NT2/D1 (cell line): ENCODE results near the gene NPIPA1.
"Not testable (repeated sequence)": the region's sequence is repeated elsewhere in the genome, so short reads cannot be mapped to it uniquely, and the experiment has no call there.

Experiments
- SUZ12 ChIP-seq: IDR thresholded peaks from 2 replicates; pipeline ENCODE4 v1.6.1; 2011; ENCODE audit not compliant: insufficient read length, insufficient read depth; ENCODE audit errors: extremely low read depth
- ZNF274 ChIP-seq: IDR thresholded peaks from 2 replicates; pipeline ENCODE4 v1.6.1; 2011; ENCODE audit warnings: mild to moderate bottlenecking, low read depth, low read length

DNA sequence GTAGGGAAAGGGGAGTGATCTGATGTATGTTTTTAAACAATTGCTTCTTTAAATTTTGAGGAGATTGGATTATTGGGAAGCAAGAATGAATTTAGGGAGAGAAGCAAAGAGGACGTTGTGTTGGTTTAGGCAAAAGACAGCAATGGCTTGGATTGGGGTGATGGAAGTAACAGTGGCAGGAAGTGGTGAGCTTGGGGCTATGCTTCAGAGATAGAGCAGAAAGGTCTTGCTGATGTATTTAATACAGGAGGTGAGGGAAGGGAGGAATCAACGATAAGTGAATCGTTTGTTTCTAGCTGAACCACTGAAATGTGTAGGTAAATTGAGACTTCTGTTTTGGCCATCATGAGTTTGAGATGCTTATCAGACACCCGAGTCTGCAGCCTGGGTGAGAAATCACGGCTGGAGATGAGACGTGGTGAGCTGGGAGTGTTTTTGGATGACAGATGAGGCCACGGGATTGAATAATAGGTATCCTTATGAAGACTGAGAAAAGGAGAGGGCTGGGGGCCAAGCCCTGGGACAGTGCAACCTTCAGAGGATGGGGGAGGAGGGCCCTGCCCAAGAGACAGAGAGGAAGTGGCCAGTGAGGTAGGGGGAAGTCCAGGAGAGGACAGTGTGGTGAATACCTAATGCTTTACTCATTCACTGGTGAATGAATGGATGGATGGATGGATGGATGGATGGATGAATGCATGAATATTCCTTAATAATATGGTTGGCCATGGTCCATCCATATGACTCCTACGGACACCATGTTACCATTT is 33.9 kb upstream of the NPIPA1 start:
- TF ChIP-seq ZNF274, SUZ12: not testable (repeated sequence)
